Testis (tissue), 2 donors: ENCODE data around the gene CST11.

Source experiments
- POLR2A ChIP-seq: fragments of 450-650 bp; IDR thresholded peaks from one replicate; pipeline ENCODE4 v1.6.1; 2017; ENCODE audit warnings: antibody characterized with exemption, mild to moderate bottlenecking, moderate library complexity
- TF ChIP-seq, protein P1 (sequence below), 3 experiments: fragments of 450-650 bp in 2 of 3; fragments of 200-600 bp in 1 of 3; sonication (generic) in 1 of 3; IDR thresholded peaks; one replicate each; pipeline ENCODE4 v1.5.1; 2016 to 2019; ENCODE audit warnings: antibody characterized with exemption in 3 of 3, mild to moderate bottlenecking in 2 of 3, moderate library complexity in 1 of 3

- TF ChIP-seq, protein P1, sequence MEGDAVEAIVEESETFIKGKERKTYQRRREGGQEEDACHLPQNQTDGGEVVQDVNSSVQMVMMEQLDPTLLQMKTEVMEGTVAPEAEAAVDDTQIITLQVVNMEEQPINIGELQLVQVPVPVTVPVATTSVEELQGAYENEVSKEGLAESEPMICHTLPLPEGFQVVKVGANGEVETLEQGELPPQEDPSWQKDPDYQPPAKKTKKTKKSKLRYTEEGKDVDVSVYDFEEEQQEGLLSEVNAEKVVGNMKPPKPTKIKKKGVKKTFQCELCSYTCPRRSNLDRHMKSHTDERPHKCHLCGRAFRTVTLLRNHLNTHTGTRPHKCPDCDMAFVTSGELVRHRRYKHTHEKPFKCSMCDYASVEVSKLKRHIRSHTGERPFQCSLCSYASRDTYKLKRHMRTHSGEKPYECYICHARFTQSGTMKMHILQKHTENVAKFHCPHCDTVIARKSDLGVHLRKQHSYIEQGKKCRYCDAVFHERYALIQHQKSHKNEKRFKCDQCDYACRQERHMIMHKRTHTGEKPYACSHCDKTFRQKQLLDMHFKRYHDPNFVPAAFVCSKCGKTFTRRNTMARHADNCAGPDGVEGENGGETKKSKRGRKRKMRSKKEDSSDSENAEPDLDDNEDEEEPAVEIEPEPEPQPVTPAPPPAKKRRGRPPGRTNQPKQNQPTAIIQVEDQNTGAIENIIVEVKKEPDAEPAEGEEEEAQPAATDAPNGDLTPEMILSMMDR (IDR thresholded peaks at IDR 0.05), result no peak
- TF ChIP-seq POLR2A, result no peak
These were observed 8.5 kb upstream of the CST11 start for GRCh38 chr20:23461180-23461579.
